GM23338 (cell line): Measurements from ENCODE around the gene SYT17. TPM values are rescaled to one million over a fixed set of nuclear protein-coding genes. Genes with fewer than 3 reads are reported as not detected.

ENCODE experiments used
- ATAC-seq: fragments of 200-7000 bp; cut with Tn5 transposase; 3 replicates; pipeline ENCODE4 v1.9.1; 2020
- DNase-seq: peaks from one replicate; pipeline ENCODE4 v3.0.0-alpha.2; 2015; ENCODE audit warnings: low spot score
- H2AFZ ChIP-seq: fragments of 200-600 bp; sonication (generic); 2 replicates; pipeline ENCODE4 v1.8.0; 2016; ENCODE audit warnings: antibody characterized with exemption, mild to moderate bottlenecking, moderate library complexity
- H3F3A ChIP-seq: fragments of 200-600 bp; sonication (generic); replicated peaks from 2 replicates; pipeline ENCODE4 v1.8.0; 2017; ENCODE audit warnings: antibody characterized with exemption, mixed run types, low read depth
- H3K27ac ChIP-seq: fragments of 200-600 bp; sonication (generic); 2 replicates; pipeline ENCODE4 v1.6.1; 2016; ENCODE audit warnings: low read depth
- H3K27me3 ChIP-seq: fragments of 200-600 bp; sonication (generic); 2 replicates; pipeline ENCODE4 v1.8.0; 2016; ENCODE audit warnings: mild to moderate bottlenecking, mixed run types, moderate library complexity; ENCODE audit not compliant: insufficient read depth
- H3K36me3 ChIP-seq: fragments of 200-600 bp; sonication (generic); 2 replicates; pipeline ENCODE4 v1.8.0; 2016; ENCODE audit warnings: mild to moderate bottlenecking; ENCODE audit not compliant: insufficient read depth
- H3K4me1 ChIP-seq: fragments of 200-600 bp; sonication (generic); 2 replicates; pipeline ENCODE4 v1.8.0; 2016; ENCODE audit warnings: mild to moderate bottlenecking, moderate library complexity; ENCODE audit not compliant: insufficient read depth
- H3K4me2 ChIP-seq: fragments of 200-600 bp; sonication (generic); 2 replicates; pipeline ENCODE4 v1.7.1; 2017; ENCODE audit warnings: mixed run types
- H3K4me3 ChIP-seq: fragments of 200-600 bp; sonication (generic); 2 replicates; pipeline ENCODE4 v1.6.1; 2016; ENCODE audit warnings: mixed run types
- H3K79me2 ChIP-seq: fragments of 200-600 bp; sonication (generic); replicated peaks from 2 replicates; pipeline ENCODE4 v1.8.0; 2017; ENCODE audit warnings: mild to moderate bottlenecking; ENCODE audit not compliant: insufficient read depth
- H3K9me2 ChIP-seq: fragments of 200-600 bp; sonication (generic); 2 replicates; pipeline ENCODE4 v1.8.0; 2017; ENCODE audit not compliant: insufficient read depth
- H4K20me1 ChIP-seq: fragments of 200-600 bp; sonication (generic); replicated peaks from 2 replicates; pipeline ENCODE4 v1.8.0; 2017; ENCODE audit warnings: mild to moderate bottlenecking; ENCODE audit not compliant: insufficient read depth
- H3K27ac Mint-ChIP-seq: 2 replicates; pipeline ENCODE4 v1.8.0; 2020; ENCODE audit warnings: inconsistent platforms, mild to moderate bottlenecking, moderate library complexity, mixed read lengths
- H3K27me3 Mint-ChIP-seq: 3 replicates; pipeline ENCODE4 v1.8.0; 2022; ENCODE audit warnings: low read depth, mild to moderate bottlenecking, moderate library complexity, mixed read lengths, inconsistent platforms; ENCODE audit not compliant: insufficient read depth, poor library complexity
- H3K36me3 Mint-ChIP-seq: 3 replicates; pipeline ENCODE4 v1.8.0; 2021; ENCODE audit warnings: low read depth, mild to moderate bottlenecking, inconsistent platforms, moderate library complexity, mixed read lengths
- H3K4me1 Mint-ChIP-seq: 3 replicates; pipeline ENCODE4 v1.8.0; 2020; ENCODE audit warnings: mild to moderate bottlenecking, inconsistent platforms, mixed read lengths
- H3K4me3 Mint-ChIP-seq: 3 replicates; pipeline ENCODE4 v1.8.0; 2021; ENCODE audit warnings: moderate library complexity, mild to moderate bottlenecking, inconsistent platforms, mixed read lengths
- H3K9me3 Mint-ChIP-seq: 3 replicates; pipeline ENCODE4 v1.8.0; 2020; ENCODE audit warnings: moderate library complexity, mild to moderate bottlenecking, inconsistent platforms, mixed read lengths
- CREB1 ChIP-seq: fragments of 250-450 bp; sonication (Bioruptor Pico); IDR thresholded peaks from 2 replicates; pipeline ENCODE4 v1.5.0; 2020; ENCODE audit warnings: low read depth, mild to moderate bottlenecking, moderate library complexity
- ETS1 ChIP-seq: IDR thresholded peaks from 2 replicates; pipeline ENCODE4 v1.6.1; 2016; ENCODE audit warnings: antibody characterized with exemption
- EZH2 ChIP-seq: fragments of 200-600 bp; sonication (generic); IDR thresholded peaks from one replicate; pipeline ENCODE4 v1.8.0; 2017; ENCODE audit warnings: antibody characterized with exemption, mild to moderate bottlenecking, low read depth; ENCODE audit not compliant: unreplicated experiment
- EZH2phosphoT487 ChIP-seq: fragments of 200-600 bp; sonication (generic); IDR thresholded peaks from one replicate; pipeline ENCODE4 v1.8.1; 2018; ENCODE audit warnings: antibody characterized with exemption; ENCODE audit not compliant: unreplicated experiment
- JUNB ChIP-seq: IDR thresholded peaks from one replicate; pipeline ENCODE4 v1.6.1; 2016; ENCODE audit warnings: antibody characterized with exemption; ENCODE audit not compliant: unreplicated experiment
- NANOG ChIP-seq: IDR thresholded peaks from 2 replicates; pipeline ENCODE4 v1.6.1; 2016; ENCODE audit warnings: antibody characterized with exemption, borderline replicate concordance
- POLR2AphosphoS5 ChIP-seq: IDR thresholded peaks from 2 replicates; pipeline ENCODE4 v1.6.1; 2016; ENCODE audit warnings: antibody characterized with exemption, low read depth
- REST ChIP-seq: IDR thresholded peaks from one replicate; pipeline ENCODE4 v1.6.1; 2018; ENCODE audit warnings: antibody characterized with exemption; ENCODE audit not compliant: unreplicated experiment
- STAT1 ChIP-seq: IDR thresholded peaks from one replicate; pipeline ENCODE4 v1.6.1; 2016; ENCODE audit warnings: antibody characterized with exemption; ENCODE audit not compliant: unreplicated experiment
- ZNF114 ChIP-seq: fragments of 250-450 bp; sonication (Bioruptor Pico); IDR thresholded peaks from 2 replicates; pipeline ENCODE4 v1.5.0; 2020; ENCODE audit warnings: mild to moderate bottlenecking, moderate library complexity
- ZNF331 ChIP-seq: fragments of 250-450 bp; sonication (Bioruptor Pico); IDR thresholded peaks from 2 replicates; pipeline ENCODE4 v1.5.0; 2020; ENCODE audit warnings: low read depth, mild to moderate bottlenecking, moderate library complexity
- polyA plus RNA-seq: library from polyadenylated mRNA; unstranded; fragments of >200 nt; fragmentation: Nextera tagmentation; extraction: Ambion mirVana; gene quantifications from 2 replicates; pipeline ENCODE4 v1.2.1, GENCODE V29; 2016
- total RNA-seq: library from RNA; depleted of rRNA; stranded (reverse); fragments of >200 nt; shearing (Covaris generic); gene quantifications from 2 replicates; pipeline ENCODE4 v1.2.3, GENCODE V29; 2014

The SYT17 gene
- total and polyA plus RNA-seq, 2 experiments from 2014 or later, result 5.3 to 9.5 TPM

- Histone ChIP-seq H3F3A (no peaks in the 10 kb centered on the region), H2AFZ (peak overlapping the region; percentile 85), H4K20me1 (no peaks in the 10 kb centered on the region), H3K27ac (no peak overlapping the region), H3K79me2 (no peaks in the 10 kb centered on the region), H3K9me2 (no peaks in the 10 kb centered on the region), H3K27me3 (no peaks in the 10 kb centered on the region), H3K36me3 (no peaks in the 10 kb centered on the region), H3K4me1 (peaks cover 12% of the 10 kb centered on the region), H3K4me2 (no peak overlapping the region; the same call in 1 of the 2 replicates), H3K4me3 (no peak overlapping the region)
- Mint-ChIP-seq H3K9me3 (no peaks in the 10 kb centered on the region), H3K36me3 (no peaks in the 10 kb centered on the region), H3K27ac (no peak overlapping the region), H3K4me1 (peaks cover 24% of the 10 kb centered on the region), H3K4me3 (no peak overlapping the region), H3K27me3 (peaks cover 5% of the 10 kb centered on the region)
- TF ChIP-seq EZH2, result no peak
- no peak for TF ChIP-seq STAT1
- TF ChIP-seq CREB1 (CRISPR knock-in tag), result no peak
- no peak for TF ChIP-seq ETS1
- no peak for TF ChIP-seq EZH2phosphoT487
- no peak for TF ChIP-seq NANOG
- no peak for TF ChIP-seq JUNB
- no peak for TF ChIP-seq ZNF114
- no peak for TF ChIP-seq ZNF331
- no peak for DNase-seq
- ATAC-seq, result peak; percentile 23; the same call in 1 of the 3 replicates
These were observed 32.1 kb upstream of the SYT17 start for GRCh38 chr16:19135896-19136438.

GRCh38 chr16:19136549-19137196 is 31.4 kb upstream of the SYT17 start:
- Mint-ChIP-seq H3K4me1 (peaks cover 18% of the 10 kb centered on the region), H3K36me3 (no peaks in the 10 kb centered on the region), H3K27me3 (peaks cover 5% of the 10 kb centered on the region), H3K27ac (no peak overlapping the region), H3K9me3 (no peaks in the 10 kb centered on the region), H3K4me3 (no peak overlapping the region)
- H3F3A ChIP-seq, result no peaks in the 10 kb centered on the region
- no peaks in the 10 kb centered on the region for H4K20me1 ChIP-seq
- ATAC-seq (no peak), DNase-seq (no peak)
- H3K4me1 ChIP-seq, result 0 out of 2 replicates have a peak, but pooled peaks cover 6% of the 10 kb centered on the region
- H3K27me3 ChIP-seq, result no peaks in the 10 kb centered on the region
- H3K4me2 ChIP-seq, result no peak overlapping the region
- H3K79me2 ChIP-seq, result no peaks in the 10 kb centered on the region
- no peak overlapping the region for H3K27ac ChIP-seq
- H3K36me3 ChIP-seq, result no peaks in the 10 kb centered on the region
- H3K4me3 ChIP-seq, result no peak overlapping the region
- no peaks in the 10 kb centered on the region for H3K9me2 ChIP-seq
- no peak overlapping the region; the same call in 1 of the 2 replicates for H2AFZ ChIP-seq
- TF ChIP-seq JUNB, result no peak
- TF ChIP-seq EZH2, result no peak
- TF ChIP-seq EZH2phosphoT487, result no peak
- no peak for TF ChIP-seq REST
- no peak for TF ChIP-seq NANOG
- TF ChIP-seq POLR2AphosphoS5, result no peak
- no peak for TF ChIP-seq ETS1
- no peak for TF ChIP-seq STAT1
- no peak for TF ChIP-seq ZNF331
